GM19025 (cell line): ENCODE measurements around the gene NRG3.

Experiments used
- ATAC-seq: cut with Tn5 transposase; IDR thresholded peaks from one replicate; pipeline ENCODE4 v1.9.1; 2021; ENCODE audit warnings: mild to moderate bottlenecking, low read depth, moderate library complexity; ENCODE audit not compliant: unreplicated experiment

NRG3 gene

DNA sequence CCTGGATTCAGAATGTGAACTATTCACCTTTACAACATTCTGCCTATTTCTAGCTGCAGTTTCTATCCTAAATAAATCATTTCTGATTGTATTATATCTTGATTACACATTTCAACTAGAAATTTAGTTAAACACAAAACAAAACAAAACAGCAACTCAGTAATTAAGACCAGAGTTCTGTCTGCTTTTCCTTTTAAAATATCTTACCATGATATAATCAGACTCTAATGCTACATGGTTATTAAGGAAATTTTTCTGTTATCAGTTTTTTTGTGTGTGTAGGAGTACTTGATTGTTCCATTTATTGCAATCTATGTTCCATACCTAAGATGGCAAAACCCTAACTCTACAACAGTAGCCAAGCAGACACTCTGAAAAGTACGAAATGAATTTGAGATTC, 663.3 kb downstream of the NRG3 start:
- ATAC-seq, result no peak

DNA sequence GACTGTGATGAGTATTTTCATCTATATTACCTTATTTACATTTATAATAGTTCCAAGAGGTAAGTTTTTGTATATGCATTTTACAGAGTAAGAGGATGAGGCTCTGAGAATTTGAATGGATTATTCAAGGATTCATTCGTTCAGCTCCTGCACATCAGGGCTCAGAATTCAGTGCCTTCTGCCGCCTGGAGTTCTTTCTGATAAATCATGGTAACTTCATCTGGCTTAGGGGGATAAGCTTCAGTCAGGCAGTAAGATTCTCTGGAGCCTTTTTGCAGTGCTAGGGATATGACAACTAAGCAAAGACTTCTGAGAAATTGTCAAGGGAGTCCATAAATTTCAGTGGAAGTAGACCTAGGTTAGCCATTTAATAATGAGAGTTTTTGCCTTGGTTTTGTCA, 668.6 kb downstream of the NRG3 start:
- no peak for ATAC-seq

DNA sequence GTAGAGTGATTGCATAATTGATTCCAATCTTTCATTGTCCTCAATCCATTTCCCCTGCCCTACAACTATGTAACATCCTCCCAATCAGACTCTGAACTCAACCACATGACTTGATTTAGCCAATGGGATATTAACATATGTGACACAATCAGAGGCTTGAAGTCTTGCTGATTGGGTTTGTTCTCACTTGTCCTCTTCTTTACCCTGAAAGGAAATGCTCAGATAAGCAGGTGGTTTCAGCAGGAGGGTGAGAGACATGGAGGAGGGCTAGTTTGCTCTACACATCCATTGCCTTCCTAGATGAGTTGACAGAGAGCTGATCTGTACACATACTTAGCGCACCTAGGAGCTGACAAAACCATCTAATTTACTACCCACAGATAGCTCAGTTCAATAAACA, 669.4 kb downstream of the NRG3 start:
- ATAC-seq, result no peak

DNA sequence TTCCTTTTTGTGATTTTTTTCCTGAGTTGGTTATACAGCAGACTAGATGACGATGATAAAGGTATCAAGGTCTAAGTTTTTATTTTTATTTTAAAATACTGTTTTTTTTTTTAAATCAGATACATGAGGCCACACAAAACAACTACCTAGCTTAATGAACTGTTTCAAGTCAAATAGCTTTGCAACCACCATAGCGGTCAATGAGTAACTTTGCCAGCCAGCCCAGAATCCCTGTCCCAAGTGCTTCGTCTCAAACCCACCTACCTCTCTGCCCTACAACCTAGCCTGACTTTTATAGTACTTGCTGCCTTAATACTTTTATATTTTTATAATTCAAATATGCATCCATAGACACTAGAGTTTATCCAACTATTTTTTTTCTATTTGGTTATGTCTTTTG, 676.5 kb downstream of the NRG3 start:
- no peak for ATAC-seq

DNA sequence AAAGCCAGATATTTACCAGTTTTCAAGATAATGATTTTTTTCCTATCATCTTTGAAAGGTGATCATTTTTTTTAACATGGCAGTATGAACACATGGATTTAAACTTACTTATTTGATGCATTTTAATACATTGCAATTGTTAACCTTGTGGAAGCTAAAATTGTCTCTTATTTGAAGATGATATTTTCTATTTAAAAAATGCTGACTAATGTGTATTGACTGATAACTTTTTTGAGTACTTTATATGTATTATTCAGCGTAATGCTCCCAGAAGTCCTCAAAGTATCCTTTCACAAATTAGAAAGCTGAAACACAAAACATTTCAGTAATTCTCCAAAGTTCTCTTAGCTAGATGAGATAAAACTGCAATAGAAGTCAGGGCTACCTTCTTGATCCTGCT, 677.3 kb downstream of the NRG3 start:
- ATAC-seq, result no peak

DNA sequence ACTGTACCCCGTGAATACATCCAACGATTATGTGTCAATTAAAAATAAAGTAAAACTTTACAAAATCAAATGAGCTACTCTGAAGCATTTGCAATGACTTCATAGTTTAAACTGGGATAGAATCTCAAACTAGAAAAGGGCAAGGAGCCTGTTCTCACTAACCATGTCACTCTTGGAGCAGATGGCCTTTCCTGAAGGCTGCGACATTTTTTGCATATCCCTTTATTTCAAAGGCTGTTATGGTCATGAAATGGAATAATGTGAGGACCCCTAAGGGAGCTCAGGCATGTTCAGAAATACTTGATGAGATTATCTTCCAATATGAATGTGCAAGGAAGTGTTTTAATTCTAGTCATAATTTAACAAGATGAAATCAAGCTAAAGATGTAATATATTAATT, 679.4 kb downstream of the NRG3 start:
- no peak for ATAC-seq

DNA sequence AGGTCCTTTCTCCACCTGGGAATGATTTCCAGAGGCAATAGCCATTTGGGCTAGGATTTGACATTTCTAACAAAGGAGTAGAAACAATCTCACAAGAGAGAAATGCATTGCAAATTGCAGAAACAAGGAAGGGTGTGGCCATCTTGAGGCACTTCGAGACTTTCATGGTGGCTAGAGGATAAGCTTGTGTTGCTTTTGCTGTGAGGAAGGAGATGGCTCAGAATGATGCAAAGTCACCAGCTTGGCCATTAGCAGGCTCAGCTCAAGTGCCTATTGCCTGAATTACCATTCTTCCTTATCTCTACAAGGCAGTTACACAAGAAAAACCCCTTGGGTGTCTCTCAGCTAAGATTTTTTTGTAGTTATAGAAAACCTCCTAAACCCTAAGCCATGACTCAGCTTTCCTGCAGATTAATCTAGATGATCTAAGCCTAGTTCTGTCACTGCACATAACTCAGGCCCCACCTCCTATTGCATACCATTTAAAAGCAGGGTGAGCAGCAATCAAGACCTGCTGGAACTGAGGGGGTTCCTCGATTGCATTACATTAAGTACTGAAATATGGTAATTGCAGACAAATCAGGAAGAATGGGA, 683.1 kb downstream of the NRG3 start:
- ATAC-seq, result no peak

DNA sequence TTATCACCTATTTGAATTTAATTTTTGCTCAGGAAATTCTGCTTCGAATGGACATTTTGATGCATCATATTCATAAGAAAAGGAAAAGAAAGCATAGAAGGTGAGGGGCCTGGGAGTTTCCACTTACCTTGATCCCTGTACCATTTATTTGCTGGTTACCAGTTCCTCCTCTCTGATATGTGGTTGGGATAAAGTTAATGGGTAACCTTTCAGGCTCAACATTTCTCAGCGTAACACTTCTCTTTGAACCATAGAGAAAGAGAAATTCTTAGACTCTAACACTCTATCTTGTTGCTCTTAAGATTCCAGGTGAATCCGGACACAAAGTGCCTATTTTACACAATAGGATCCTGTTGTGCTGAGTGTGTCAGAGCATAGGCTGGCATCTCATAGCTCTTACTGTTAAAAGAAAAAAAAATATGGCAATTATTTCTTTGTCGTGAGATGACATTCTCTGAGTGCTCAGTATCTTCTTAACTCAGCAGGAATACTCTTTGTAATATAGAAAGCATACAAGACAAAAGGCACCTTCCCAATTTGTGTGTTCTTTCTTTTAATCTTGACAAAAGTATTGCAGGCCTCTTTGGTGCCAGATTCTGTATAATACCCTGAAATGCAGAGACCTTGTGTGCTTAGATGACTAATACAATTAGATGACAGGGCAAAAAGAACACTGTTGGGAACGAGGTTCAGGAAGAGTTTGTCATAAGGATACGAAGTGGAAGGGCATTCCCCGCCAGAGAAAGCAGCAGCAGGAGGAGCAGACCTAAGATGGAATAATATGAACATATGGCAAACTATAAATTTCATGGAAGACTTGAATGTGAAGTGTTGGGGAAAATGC, 689.6 kb downstream of the NRG3 start:
- no peak for ATAC-seq

DNA sequence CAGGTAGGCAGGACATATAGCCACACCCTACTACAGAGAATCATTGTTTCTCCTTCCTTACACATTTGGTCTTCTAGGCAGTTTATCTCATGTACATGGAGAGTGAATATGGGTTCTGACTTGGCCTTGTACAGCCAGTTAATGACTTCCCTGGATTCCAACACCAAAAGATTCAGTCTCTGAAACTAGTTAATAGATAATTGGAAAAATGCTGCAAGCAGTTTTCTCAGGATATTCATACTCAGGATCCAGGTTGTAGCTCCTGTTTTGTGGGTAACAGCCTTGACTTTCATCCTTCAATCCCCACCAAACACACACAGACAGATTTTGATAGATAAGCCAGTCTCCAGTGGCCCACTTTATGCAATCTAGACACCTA, 690.2 kb downstream of the NRG3 start:
- no peak for ATAC-seq

DNA sequence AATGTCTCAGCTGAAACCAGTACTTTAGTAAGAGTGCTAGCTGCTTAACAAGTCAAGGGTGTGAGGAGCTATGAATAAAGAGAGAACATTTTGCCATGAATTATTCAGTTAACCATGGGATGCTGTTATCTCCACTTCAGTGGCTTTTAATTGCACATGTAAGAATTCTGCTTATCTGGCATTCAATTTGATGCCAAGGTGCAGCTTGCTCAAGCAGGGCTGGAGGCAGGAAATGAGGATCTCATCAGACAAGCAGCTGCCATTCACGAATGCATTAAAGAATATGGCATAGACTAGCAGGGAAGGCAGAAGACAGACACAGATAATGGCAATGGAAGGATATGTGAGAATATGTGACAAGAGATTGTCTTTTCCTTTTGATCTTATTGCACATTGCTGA, 697.8 kb downstream of the NRG3 start:
- ATAC-seq, result no peak

DNA sequence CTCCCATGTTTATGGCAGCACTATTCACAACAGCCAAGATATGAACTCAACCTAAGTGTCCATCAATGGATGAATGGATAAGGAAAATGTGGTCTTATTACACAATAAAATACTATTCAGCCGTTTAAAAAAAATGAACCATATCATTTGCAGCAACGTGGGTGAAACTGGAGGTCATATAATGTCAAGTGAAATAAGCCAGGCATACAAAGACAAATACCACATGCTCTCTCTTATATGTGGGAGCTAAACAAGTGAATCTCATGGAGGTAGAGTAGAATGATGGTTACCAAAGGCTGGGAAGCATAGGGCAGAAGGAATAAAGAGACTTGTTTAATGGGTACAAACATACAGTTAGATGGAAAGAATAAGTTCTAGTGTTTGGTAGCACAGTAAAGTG, 699.1 kb downstream of the NRG3 start:
- ATAC-seq, result no peak

DNA sequence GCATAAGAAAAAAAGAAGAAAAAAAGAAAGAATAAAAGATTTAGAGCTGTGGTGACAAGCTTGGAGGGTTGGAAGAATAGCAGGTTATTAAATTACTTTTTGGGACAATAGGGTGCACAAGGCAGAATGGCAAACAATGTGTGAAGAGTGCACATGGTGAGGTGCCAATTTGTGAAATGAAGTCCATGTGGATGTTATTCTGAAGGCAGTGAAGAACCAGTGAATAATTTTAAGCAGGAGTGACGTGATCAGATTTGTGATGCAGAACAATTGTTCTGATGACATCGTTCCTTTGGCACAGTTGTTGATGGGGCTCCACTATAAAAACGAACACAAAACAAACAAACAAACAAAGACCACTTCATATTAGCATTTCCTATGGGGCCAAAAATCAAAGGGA, 700.3 kb downstream of the NRG3 start:
- no peak for ATAC-seq

DNA sequence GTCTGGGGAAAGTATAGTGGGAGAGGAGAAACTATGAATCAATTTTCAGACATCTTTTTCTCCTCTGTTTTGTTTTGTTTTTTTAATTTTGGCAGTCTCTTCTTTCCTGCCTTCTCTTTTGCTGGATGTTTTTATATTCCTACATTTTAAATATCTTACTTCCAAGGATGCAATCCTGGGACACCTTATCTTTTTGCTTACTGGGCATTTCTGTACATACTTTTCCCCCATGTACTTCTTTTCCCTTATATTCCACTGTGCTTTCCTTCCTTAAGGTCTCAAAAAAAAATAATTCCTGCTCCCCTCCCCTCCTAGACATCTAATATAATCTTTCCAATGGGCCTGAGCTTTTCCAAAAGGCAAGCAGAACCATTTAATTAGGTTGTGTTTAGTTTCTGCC, 701.1 kb downstream of the NRG3 start:
- ATAC-seq, result no peak

DNA sequence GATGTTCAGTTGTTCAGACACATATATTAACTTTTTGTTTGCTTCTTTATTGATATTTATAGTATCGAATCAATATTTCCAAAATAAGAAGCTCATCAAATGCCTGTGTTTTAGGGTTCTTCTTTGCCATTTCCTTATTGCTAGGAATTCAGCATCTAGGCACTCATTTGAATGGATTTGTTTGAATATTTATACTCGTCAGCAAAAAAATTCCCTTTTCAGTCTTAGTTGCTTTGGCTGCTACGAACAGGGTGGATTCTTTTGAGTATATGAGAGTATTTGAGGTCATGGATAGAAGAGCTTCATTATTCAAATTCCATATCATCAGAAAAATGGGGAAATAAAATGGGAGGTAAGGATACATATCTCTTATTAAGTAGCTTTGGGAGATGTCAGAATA, 706.9 kb downstream of the NRG3 start:
- no peak for ATAC-seq

DNA sequence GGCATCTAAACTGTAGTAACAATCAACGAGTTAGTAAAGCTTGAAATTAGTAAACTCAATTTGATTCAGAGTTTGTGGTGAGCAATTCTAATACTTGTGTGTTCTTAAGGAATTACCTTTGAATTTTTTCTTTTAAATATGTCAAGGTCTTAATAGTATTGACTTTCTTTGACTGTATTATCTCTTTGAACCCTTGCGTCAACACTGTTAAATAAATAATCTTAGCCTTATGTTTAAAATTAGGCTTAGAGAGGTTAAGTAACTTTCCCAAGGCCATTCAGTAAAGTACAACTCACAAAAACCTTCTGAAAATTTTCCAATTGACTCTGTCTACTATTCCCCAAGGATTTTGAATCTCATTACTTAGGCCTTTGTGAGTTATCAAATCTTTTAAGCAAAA, 716.4 kb downstream of the NRG3 start:
- ATAC-seq, result no peak

DNA sequence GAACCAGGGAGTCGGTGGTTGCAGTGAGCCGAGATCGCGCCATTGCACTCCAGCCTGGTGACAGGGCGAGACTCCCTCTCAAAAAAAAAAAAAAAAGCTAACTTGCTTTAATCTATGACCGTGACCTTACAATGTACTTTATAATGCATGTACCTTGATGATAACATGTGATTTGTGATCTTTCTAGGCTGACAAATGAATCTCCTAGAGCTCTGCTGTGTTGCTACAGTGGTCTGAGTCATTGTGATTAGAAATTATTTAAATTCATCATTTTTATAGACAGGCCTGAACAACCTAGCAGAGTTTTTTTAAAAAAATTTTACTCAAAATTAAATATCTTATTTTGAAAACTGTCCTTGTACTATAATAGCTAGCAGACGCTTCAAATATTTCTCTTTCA, 722.8 kb downstream of the NRG3 start:
- ATAC-seq, result no peak

DNA sequence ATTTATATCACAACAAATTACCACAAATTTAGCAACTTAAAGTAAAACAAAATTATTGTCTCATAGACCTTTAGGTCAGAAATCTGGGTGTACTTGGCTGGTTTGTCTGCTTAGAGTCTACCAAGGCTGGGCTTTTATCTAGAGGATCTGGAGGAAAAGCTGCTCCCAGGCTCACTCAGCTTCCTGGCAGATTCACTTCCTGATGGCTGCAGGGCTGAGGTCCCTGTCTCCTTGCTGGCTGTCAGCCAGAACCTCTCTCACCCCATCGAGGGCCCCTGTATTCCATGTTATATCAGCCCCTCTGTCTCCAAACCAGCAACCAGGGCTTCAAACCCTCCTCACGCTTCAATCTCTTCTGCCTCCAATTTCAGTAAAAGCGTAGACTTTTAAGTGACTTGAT, 734.9 kb downstream of the NRG3 start:
- no peak for ATAC-seq

DNA sequence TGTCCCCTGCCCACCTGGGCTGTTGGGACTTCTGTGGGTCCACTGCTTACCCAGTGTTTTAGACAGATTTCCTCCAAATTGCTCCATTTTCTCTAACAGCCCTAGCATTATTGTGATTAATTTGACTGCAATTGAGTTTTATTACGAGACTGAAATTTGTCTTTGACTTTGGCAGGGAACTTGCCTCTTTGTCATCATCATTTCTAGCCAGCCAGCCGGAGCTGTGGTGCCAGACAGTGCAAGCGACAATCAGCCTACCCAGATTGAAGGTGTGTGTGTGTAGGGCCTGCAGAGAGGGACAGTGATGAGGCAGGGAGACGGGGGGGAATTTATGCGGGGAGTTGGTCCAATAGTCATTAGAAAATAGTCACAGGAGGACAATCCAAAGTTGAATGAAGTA, 743.0 kb downstream of the NRG3 start:
- ATAC-seq, result no peak

DNA sequence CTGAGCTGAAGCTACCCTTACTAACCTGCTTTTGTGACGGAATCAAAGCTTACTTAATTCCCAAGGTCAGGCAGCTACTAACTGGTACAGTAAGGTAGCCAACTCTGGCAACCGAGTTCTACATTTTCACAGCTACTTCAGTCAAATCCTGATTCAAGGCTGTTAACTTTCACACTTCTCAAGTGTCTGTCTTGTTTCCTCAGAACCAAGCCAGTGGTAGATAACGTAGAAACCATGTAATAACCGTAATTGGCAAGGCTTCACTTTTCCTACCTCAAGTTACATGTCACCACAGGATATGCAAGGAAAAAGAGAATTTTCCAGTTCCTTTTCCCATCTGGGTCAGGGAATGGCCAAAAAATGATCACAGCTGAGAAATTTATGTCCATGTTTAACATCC, 746.7 kb downstream of the NRG3 start:
- ATAC-seq, result no peak

DNA sequence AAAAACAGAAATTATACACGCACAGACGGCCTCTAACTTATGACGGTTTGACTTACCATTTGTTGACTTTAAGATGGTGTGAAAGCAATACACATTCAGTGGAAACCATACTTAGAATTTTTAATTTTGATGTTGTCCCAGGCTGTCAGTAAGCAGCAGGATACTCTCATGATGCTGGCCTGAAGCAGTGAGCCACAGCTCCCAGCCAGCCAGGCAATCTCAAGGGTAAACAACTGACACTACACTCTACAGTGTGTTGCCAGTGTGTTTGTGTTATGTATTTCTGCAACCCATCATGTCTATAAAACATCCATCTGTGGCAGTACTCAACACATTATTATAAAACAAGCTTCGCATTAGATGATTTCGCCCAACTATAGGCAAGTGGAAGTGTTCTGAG, 747.5 kb downstream of the NRG3 start:
- ATAC-seq, result no peak

DNA sequence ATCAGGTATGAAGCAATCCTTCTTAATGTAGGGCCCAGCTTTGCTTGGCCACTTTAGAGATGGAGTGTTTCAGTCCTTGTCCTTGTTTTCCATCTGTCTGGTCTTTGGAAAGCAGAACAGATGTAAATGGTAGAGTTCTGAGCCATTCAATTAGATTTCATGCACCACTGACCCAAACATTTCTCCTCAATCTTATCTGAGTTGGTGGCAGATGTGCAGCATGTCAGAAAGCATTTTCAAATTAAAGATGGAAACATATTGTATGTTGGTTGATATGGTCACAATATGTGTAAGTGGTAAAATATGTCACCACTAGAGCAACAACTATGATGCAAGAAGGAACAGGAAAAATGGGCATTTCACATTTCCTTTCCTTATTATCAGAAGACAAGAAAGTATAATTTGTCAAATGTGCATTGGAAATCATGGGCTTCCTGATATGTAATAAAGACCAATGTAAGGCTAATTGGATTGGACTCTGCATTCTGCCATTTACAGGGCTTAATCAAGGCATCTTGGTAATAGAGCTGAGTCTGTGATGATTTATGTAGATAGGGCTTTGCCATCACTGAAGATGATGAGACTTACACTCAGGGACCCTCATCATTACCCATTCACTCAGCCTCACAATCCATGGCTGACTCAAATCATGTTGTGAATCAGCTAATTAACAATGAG, 750.7 kb downstream of the NRG3 start:
- no peak for ATAC-seq

DNA sequence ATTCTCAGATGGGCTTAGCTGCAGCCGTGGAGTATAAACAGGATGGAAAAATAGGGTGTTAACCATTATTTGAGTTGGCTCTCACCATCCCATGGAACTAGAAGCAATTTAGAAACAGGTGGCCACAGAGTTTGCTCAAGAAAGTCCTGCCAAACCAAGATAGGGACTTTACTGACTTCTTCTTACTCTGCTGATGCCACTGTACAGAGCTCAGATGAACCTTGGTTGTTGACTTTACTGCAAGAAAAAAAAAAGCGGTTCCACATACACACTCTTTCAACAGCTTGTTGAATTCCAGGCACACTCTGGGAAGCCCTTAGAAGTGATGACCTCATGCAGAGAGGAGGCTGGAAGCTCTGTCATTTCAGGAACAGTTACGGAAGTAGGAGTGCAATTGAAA, 753.4 kb downstream of the NRG3 start:
- ATAC-seq, result no peak
